SHP77 (cell line): ENCODE results near the gene ENDOV.
A peak's percentile ranks its signal among the peaks of the same experiment; 100 is the strongest.

Source experiments
- DNase-seq, 2 experiments: peaks; one replicate each; lab custom pipeline; 2025; lab: John Stamatoyannopoulos, UW

Gene ENDOV

DNA sequence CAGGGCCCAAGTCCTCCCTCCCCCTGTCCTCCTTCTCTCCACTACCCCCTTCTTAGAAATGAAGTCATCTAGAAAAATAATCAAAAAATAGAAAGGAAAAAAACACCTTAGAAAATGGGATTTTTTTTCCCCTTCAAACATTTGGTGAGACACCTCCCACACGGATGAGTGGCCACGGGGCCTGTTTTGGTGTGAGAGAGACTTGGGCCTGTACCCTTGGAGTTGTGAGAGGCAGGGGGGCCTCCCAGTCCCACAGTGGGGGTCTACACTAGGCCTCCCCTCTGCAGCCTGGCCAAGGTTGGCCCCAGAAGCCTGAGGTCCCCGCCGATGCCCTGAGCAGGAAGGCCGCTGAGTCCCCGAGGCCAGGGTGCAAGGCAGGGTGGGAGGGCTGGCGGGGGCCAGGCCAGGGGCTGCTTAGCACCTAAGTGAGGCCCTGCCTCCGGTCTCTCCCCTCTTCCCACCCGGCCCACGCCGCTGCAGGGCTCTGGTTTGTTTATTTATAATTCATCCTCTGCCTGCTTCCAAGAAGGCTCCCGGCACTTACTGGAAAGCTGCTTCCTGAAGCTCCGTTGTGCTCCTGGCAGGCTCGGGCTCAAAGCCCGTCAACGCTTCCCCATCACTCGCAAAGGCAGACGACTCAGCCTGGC is 35.1 kb downstream of the ENDOV start:
- peak in 1 of 2 experiments; percentile 44 for DNase-seq

DNA sequence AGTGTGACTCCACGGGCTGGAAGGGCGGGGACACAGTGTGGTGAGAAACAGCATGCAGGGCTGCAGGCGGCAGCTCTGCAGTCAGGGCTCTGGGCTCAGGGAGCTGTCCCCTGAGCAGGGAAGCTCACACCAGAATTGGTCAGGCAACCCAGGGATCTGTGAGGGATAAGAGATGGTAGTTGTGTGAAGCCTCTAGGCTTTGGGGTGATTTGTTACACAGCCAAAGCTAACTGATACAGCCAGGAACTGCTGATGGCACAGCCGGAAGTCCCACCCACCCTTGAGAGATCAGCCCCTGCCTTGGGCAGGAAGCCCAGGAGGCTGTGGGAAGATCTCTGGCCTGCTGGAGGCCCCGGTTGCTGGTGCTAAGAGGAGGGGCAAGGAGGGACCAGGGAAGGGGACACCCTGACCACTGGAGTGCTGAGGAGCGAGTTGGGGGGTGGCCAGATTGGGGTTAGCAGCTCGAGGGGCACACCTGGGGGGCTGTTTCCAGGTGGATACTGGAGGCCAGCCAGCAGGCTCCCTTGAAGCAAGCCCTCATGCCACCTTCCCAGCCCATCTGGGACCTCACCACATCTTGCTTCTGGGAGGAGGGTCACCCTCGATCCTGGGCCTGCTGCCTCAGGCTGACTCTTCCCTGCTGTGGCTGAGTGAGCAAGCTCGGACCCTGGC is 36.3 kb downstream of the ENDOV start:
- DNase-seq: no peak

DNA sequence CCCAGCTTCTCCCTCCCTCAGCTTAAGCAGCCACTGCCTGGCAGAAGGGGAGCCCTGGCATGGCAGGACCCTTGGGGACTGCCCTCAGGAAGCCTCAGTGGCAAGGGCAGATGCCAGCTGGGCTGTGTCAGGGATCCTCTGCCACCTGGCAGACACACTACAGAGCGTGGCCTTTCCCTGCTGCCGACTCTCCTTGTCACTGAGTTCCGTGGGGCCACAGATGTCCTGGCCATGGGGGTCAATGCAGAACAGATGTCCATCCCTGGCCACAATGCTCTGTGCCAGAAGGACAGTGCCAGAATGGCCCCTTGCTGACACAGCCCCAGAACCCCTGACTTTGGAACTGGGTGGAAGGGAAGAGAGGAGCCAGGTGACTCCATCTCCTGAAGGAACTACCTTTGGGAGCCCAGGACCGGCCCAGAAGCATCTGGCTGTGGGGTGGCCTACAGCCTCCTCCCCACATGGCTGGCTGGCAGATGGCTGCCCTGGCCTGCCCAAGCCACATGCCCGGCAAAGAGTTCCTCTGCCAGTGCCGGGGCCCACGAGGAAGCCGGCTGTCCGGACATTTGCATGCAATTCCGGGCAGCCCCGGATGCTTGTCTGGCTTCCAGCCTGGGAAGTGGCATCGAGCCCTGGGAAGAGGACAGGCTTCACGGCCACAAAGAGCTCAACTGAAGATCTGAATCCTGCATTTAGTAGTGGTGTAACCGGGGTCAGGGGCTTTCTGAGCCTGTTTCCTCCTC is 37.4 kb downstream of the ENDOV start:
- no peak for DNase-seq

DNA sequence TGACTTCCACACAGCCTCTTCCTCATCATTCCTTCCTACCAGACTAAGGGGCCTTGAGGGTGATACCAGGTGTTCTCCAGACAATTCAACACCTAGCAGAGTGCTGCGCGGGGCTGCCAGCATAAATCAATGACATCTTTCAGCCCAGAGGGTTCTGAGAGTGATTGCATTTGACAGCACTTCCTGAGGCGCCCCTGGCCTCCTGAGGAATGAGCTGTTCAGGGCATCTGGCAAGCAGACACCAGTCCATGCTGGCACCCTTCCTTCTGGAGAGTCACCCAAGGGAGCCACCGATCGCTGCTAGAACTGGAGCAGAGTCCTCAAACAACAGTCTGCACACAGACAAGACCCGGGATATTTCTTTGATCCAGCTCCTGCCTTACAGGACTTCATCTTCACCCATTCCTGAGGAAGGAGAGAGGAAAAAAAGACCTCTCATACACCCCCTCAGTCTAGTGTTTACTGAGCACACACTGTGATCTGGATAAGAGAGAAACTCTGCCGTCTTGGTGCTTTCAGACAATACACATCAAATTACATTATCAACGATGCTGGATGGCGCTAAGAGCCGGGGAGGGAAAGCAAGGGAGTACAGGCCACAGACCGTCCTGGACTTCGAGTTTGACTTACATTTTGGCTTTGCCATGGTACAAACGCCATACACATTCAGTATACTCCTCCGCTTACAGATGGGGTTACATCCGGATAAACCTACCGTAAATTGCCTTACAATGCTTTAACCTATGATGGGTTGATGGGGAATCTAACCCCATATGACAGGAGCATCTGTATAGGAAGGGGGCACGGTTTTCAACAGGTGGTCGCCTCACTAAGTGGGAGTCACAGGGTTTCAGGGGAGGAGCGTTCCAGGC is 38.4 kb downstream of the ENDOV start:
- no peak for DNase-seq

DNA sequence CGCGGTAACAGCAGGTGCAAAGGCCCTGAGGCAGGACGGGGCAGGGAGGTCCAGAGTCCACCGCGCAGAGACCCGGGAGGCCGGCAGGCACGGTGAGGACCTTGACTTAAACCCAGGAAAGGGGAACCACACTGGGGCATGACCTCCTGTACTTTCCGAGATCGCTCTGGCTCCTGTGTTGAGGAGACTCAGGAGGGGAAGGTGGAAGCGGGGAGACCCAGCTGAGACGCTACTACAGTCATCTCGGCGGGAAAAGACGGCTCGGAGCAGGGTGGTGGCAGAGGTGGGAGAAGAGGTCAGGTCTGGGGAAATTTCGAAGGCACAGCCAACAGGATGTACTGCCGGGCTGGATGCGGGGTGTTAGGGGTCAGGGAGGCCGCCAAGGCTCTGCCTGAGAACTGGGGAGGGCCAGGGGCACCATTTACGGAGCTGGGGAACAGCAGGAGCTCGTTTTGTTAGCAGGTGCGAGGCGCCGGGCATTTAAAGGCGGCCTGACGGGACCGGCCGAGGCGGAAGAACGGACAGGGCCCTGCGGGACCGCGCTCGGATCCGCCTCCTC is 39.1 kb downstream of the ENDOV start:
- DNase-seq: no peak

DNA sequence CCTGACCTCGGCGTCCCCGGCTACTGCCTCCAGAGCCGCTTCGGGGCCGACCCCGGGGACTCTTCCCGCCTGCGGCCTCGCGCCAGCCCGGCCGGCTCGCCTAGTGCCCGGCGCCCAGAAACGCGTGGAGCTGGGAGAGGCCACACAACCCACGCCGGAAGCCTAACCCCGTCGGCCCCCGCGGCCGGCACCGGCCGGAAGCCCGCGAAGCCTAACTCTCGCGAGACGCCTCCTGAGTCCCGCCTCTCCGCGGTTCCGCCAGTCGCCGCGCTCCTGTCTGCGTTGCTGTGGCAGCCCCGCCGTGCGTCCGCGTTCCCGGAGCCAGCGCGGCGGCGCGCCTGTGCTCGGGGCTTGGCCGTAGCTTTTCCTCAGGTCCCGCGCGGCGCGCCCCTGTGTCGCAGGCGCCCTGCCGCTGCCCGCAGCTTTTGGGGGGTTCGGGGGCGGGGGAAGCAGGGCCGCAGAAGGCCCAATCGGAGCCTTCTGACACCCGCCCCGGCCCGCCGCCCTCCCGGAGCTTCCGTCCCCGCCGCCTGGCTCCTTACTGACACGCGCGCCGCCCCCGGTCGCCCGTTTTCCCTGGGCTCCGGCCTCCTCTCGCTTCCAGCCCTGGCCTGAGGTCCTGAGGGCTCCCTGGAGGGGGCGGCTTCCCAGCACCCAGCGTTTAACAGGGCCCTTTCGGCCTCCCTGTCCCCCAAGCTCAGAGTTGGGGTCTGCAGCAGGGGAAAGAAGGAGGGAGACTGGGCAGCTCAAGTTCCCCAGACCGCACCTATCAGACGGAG is 39.8 kb downstream of the ENDOV start:
- DNase-seq: peak; percentile 97 to 99

DNA sequence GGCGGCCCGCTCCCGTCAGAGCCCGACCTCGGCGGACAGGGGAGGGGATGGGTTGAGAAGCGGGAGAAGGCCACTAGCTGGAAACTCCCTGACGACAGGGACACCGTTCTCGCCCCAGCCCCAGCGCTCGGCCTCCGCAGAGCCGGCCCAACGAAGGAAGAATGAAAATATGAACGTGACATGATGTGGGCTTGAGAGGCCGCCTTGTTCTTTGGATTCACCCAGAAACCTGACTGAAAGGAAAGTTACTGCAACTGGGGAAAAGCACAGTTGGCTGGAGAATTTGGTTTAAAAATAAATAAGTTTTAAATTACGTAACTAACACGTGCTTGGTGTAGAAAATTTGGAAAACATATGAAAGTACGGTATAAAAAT is 40.4 kb downstream of the ENDOV start:
- peak; percentile 51 to 78 for DNase-seq

DNA sequence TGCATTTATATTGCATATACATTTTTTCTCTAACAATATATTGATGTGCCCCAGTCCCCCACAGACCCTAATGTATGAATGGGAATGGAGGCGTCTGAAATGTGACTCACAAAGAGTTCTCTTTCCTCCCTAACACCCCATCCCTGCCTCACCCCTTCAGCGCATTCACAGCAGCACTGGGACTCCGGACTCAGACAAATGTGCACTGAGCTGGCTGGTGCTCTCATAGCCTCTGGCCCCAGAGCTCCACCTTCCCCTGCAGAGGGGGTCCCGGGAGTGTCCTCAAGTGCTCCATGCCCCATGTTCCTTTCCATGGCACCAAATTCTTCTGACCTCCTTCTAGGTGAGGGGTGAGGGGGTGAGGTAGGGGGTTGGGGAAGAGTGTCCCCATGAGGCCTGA is 40.8 kb downstream of the ENDOV start:
- peak; percentile 35 to 46 for DNase-seq

DNA sequence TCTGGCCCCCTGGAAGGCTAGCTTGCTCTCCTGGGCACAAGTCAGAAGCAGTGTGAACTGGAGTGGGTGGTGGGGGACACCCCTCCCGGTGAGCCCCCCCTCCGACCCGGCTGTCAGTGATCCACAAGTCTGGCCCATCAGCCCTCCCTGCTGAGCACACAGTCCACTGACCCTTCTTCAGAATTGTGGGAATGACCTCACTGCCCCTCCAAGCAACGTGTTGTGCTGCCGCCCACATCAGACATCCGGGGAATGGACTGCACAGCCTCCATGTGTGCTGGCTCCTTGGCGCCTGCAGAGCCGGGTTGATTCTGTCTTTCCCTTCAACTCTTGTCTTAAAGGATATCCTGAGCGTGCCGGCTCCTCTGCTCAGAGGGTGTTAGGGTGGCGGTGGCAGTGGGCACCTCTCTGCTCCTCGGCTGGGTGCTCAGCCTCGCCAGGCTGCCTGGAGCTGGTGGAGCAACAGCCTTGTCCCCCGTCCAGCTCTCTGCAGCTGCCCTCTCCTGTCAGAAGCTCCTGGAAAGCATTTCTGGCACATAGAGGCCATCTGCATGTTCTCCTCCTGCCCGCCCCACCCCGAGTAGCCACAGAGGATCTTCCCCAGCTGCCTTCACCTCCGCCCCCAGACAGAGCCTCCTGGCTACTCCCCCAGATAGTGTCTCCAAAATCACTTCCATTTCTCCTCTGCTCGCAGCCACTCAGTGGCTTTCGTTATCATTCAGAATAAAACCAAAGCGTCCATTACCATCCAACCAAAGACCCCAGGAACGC is 41.7 kb downstream of the ENDOV start:
- peak in 1 of 2 experiments; percentile 52 for DNase-seq

DNA sequence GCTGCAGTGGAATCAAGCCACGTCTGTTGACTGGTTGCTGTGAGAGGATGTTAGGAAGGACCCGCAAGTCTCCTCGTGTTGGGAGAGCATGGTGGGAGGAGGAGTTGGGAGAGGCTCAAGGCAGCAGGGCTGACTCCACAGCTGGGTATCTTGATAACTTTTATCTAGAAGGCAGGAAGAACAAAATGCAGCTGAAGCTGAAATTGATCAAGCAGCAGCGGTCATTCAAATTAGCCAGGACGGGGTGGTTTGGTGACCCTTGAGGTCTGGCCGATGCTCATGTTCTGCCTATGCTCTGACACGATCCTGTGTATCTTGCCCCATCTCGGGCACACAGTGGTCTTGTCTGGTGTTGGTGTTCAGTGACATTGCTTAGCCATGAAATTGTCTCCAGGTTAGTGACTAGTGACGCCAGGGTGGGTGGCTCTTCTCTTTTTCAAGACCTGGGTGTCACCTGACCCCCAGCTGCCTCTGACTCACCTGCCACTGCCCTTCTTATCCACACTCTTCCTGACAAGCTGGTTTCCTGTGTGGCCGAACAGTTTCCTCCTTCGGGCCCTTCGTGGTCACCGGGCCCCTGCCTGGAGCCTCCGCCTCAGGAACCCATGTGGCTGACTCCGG is 42.4 kb downstream of the ENDOV start:
- DNase-seq: no peak

DNA sequence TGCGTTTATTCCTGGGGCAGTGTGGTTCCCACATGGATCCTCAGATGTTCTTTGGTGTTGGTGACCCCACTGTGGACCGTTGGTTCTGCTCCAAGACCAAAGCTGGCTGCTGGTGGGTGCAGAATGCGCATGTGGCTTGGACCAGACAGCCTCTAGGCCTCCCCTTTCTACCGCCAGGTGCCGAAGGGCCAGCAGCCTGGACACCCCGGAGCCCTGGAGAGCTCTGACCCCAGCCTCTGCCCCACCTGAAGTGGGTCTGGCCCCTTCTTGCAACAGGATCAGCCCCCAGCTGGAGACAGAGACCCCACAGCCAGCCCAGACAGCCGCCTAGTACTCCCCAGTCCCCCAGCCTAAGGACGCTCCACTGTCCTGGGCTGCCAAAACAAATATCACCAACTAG is 43.0 kb downstream of the ENDOV start:
- no peak for DNase-seq

DNA sequence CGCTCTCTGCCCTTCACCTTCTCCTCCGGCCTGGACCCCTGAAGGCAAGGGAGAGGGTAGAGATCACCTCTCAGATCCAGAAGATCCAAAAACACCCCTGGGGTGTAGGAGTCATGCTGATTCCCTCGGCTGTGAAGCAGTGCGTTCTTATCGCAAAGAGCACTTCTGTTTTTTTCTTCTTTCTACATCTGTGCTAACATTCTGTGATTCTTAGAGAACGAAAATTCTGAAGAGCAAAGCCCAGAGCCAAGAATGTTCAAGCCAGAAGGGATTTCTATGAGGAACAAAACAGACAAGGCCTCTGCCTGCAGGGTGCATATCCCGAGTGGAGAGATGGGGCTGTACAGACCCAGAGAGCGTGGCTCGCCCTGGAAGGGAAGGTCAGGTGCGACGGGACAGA is 44.3 kb downstream of the ENDOV start:
- no peak for DNase-seq

DNA sequence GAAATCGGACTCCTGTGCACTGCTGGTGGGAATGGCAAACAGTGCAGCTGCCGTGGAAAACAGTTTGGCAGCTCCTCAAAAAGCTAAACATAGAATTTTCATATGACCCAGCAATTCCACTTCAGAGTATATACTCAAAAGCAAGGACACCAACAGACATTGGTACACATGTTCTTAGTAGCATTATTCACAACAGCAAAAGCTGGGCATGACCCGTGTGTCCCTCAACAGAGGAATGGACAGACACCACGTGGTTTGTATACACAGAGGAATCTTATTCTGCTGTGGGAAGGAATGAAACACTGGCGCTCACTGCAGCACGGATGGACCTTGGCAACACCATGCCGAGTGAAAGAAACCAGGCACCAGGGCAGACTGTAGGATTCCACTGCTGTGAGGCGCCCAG is 45.5 kb downstream of the ENDOV start:
- no peak for DNase-seq

DNA sequence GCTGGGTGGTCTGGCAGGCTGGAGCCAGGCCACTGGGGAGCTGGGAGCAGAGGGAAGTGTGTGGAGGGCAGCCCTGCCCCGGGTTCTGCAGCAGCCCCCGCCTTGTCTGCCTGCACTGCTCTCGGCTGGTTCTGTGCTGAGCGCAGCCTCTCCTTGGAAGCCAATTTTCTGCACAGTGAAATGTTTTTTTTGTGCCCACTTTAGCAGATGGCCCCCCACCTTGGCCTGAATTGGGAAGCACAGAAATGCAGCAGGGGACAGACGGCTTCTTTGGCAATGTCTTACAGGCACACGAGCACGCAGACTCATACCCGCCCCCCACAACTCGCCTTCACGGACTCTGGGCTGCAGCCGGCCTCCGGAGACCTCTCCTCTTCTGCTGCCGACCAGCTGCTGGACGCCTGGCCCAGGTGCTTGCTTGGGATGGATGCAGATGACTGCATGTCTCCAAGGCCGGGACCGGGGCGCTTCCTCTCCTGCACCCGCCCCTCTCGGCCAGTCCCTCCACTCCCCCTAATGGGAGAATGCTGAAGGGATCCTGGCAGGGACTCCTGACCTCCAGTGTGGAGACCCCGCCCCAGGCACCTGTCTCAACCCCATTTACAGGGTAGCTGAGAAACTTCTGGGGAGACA is 46.7 kb downstream of the ENDOV start:
- no peak for DNase-seq

DNA sequence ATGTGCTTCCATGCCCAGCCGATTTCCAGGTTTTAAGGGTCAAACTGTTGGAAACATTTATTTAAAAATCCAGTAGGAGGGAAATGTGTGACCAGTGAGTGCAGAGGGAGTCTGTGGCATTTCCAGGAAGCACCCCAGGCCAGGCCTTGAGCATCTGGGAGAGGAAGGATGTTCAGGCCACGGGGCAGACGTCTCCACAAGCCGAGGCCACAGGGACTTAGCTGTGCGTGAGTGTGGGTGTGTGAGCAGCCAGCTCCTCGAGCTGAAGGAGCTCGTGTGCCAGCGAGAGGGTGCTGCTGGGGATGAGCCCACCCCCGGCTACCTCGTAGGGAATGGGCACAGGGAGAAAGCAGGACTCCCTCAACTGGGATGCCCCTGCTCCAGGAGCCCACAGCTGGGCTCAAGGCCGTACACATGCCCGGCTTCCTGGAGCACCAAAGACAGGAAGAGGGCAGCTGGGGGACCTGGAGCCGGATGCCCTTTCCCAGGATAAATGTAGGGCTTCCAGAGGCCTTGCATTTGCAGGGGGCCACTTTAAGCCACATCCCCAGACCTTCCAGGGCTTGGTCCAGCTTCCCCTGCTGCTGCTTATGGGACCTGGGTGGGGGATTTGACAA is 48.9 kb downstream of the ENDOV start:
- DNase-seq: no peak

DNA sequence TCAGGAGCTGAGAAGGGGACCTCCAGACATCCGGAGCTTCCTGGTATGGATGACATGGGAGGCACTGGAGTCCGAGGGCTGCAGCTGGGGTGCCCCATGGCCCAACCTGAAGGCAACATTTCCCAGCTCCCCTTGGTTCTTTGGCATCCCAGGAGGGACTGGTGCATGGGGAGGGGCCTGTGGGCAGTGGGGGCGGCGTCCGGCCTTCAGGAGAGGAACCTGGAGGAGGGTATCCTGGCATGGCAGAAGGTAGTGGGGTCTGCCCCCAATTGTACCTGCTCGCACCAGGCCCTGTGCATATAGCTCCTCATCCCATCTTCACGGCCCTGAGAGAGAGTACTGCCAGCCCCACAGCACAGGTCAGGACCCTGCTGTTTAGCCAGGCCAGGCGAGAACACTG is 49.5 kb downstream of the ENDOV start:
- no peak for DNase-seq

DNA sequence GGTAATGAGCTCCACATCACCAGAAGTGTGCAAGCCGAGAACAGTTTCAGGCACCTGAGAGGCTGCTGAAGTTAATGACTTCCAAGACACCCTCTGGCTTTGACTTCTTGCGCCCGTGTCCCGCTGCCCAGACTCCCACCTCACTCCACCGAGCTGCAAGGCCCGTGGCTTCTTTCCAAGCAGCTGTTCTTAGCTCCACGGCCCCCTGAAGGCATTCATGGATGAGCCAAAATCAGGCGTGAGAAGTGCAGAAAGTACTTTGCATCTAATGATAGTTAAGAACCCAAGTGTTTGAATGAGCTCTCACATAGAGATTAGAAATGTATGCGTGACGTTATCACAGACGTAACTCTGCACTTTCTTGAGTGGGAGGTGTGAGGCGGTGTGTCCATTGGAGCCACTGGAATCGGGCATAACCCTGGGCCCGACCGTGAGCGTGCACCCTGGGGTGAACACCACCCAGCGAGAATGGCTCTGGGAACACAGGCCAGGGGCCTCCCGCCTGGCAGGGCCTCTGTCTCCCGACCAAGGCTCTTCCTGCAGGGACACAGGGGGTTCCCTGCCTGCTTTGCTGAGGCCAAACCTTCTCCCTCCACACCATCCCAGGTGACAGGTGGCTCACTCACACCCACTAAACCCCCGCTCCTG is 50.5 kb downstream of the ENDOV start:
- DNase-seq: no peak

DNA sequence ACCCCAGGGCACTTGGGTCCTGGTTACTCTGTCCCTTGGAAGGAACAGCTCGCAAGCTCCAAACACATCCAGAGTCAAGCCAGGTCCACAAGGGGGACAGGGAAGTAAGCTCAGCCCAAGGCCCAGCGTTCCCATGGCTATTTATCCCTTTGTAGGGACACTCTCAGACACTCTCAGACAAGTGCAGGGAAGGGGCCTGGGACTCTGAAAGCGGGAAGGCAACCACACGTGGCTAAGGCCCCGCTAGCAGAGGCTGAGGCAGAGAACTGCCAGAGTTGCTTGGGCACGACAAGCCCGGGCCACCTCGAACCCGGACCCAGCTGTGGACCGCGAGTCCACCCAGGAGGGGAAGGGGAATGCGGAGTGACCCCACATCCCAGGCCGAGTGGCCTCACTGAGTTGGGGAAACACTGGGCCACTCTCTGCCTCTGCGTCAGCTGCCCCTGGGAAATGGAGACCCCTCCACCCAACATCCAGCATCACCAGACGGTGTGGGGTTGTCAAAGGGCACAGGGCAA is 51.3 kb downstream of the ENDOV start:
- no peak for DNase-seq
